GM23248 (cell line): ENCODE measurements around the gene PRELP. TPM values are rescaled to one million over a fixed set of nuclear protein-coding genes. Genes with fewer than 3 reads are reported as not detected.

Source experiments
- DNase-seq: peaks from one replicate; pipeline ENCODE4 v3.0.0-alpha.2; 2015
- H2AFZ ChIP-seq: fragments of 200-600 bp; sonication (generic); 2 replicates; pipeline ENCODE4 v1.6.1; 2016; ENCODE audit warnings: antibody characterized with exemption
- H3F3A ChIP-seq: fragments of 200-600 bp; sonication (generic); 2 replicates; pipeline ENCODE4 v1.6.1; 2016; ENCODE audit warnings: mild to moderate bottlenecking, antibody characterized with exemption, mixed run types; ENCODE audit not compliant: insufficient read depth
- H3K27ac ChIP-seq: fragments of 200-600 bp; sonication (generic); 2 replicates; pipeline ENCODE4 v1.5.1; 2016; ENCODE audit warnings: mild to moderate bottlenecking
- H3K27me3 ChIP-seq: fragments of 200-600 bp; sonication (generic); replicated peaks from 2 replicates; pipeline ENCODE4 v1.6.1; 2016; ENCODE audit warnings: mild to moderate bottlenecking; ENCODE audit not compliant: insufficient read depth
- H3K36me3 ChIP-seq: fragments of 200-600 bp; sonication (generic); 2 replicates; pipeline ENCODE4 v1.6.1; 2016; ENCODE audit warnings: low read depth, mild to moderate bottlenecking
- H3K4me1 ChIP-seq: fragments of 200-600 bp; sonication (generic); 2 replicates; pipeline ENCODE4 v1.6.1; 2016; ENCODE audit warnings: mild to moderate bottlenecking; ENCODE audit not compliant: insufficient read depth
- H3K4me2 ChIP-seq: fragments of 200-600 bp; sonication (generic); one replicate; pipeline ENCODE4 v1.6.1; 2016; ENCODE audit warnings: mild to moderate bottlenecking; ENCODE audit not compliant: unreplicated experiment
- H3K4me3 ChIP-seq: fragments of 200-600 bp; sonication (generic); 2 replicates; pipeline ENCODE4 v1.5.1; 2016; ENCODE audit warnings: mild to moderate bottlenecking
- H3K79me2 ChIP-seq: fragments of 200-600 bp; sonication (generic); 2 replicates; pipeline ENCODE4 v1.6.1; 2016; ENCODE audit warnings: mild to moderate bottlenecking; ENCODE audit not compliant: insufficient read depth
- H3K9ac ChIP-seq: fragments of 200-600 bp; sonication (generic); 2 replicates; pipeline ENCODE4 v1.6.1; 2016; ENCODE audit warnings: mild to moderate bottlenecking
- H3K9me2 ChIP-seq: fragments of 200-600 bp; sonication (generic); 2 replicates; pipeline ENCODE4 v1.6.1; 2016; ENCODE audit warnings: mixed run types, mild to moderate bottlenecking, moderate library complexity; ENCODE audit not compliant: insufficient read depth
- H3K9me3 ChIP-seq: fragments of 200-600 bp; sonication (generic); one replicate; pipeline ENCODE4 v1.6.1; 2017; ENCODE audit warnings: low read depth
- H4K20me1 ChIP-seq: fragments of 200-600 bp; sonication (generic); 2 replicates; pipeline ENCODE4 v1.6.0; 2016; ENCODE audit not compliant: insufficient read depth
- EZH2 ChIP-seq: fragments of 200-600 bp; sonication (generic); IDR thresholded peaks from 2 replicates; pipeline ENCODE4 v1.6.1; 2018; ENCODE audit warnings: antibody characterized with exemption, mild to moderate bottlenecking; ENCODE audit not compliant: insufficient read depth, poor library complexity, severe bottlenecking
- EZH2phosphoT487 ChIP-seq: fragments of 200-600 bp; sonication (generic); IDR thresholded peaks from 2 replicates; pipeline ENCODE4 v1.6.1; 2018; ENCODE audit warnings: antibody characterized with exemption, moderate library complexity, mild to moderate bottlenecking, low read depth; ENCODE audit not compliant: insufficient read depth
- WGBS, 2 experiments: methylation state at CpG; one replicate each; pipeline ENCODE4 v1.1.6; 2015 to 2017; ENCODE audit warnings: low lambda C conversion rate in 2 of 2, low coverage in 1 of 2; ENCODE audit errors: missing lambda C conversion rate in 2 of 2; 5-methylcytosine and 5-hydroxymethylcytosine counted together
- in situ Hi-C: fragments of 300-500 bp; cut with MboI; formaldehyde crosslinking; loops from 2 replicates; pipeline ENCODE4 v1.15.0; 2020
- polyA plus RNA-seq: library from polyadenylated mRNA; unstranded; fragments of >200 nt; fragmentation: Nextera tagmentation; extraction: Ambion mirVana; gene quantifications from 2 replicates; pipeline ENCODE4 v1.2.1, GENCODE V29; 2016
- total RNA-seq: library from RNA; depleted of rRNA; stranded (reverse); fragments of >200 nt; shearing (Covaris generic); gene quantifications from 2 replicates; pipeline ENCODE4 v1.2.3, GENCODE V29; 2014

PRELP gene
- total and polyA plus RNA-seq, 2 experiments from 2014 or later = 0.32 to 1.6 TPM

DNA sequence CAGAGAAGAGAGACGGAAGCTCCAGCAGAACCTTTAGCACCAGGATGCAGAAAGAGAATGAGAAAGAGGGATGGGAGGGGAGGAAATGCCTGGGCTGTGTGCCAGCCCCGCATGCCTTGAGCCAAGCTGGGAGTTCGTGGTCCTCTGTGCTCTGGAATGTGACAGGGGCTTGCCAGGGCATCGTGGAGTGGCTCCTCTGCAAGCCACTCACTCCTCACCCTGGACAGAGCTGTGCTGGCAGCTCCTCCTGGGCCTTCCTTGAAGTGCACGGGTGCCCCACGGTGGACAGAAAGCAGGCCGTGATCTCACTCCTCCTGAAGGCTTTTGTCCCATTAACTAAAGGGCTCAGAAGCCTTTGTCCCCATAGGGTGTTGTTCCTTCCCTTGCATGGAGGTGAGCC is 34.8 kb upstream of the PRELP start:
- H4K20me1 ChIP-seq = no peaks in the 10 kb centered on the region
- DNase-seq = peak; percentile 84
- H3K4me2 ChIP-seq = no peak overlapping the region

DNA sequence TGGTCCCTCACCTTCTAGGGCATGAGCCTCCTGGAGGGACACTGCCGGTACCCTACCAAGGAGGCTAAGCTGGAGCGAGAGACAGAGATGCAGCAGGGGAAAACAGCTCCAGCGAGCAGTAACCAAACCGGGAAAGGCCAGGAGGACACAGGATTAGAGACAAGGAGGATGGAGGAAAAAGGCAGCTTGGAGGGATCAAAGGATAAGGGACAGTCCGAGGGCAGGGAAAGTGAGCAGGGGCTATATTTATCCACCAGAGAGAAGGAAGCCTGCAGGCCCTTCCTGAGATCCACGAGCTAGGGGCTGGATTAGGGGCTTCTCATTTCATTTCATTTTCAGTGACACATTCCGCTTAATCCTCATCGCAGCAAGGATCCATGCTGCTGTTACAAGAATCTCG is 33.8 kb upstream of the PRELP start:
- H4K20me1 ChIP-seq = no peaks in the 10 kb centered on the region
- no peaks in the 10 kb centered on the region for H3K27me3 ChIP-seq
- no peak overlapping the region for H3K9ac ChIP-seq
- H3K36me3 ChIP-seq = no peaks in the 10 kb centered on the region
- no peak overlapping the region for H3K4me2 ChIP-seq
- no peaks in the 10 kb centered on the region for H3K9me2 ChIP-seq
- DNase-seq = no peak
- H3F3A ChIP-seq = no peaks in the 10 kb centered on the region
- in situ Hi-C loops = no loop called here
- H3K4me3 ChIP-seq = no peak overlapping the region
- H3K79me2 ChIP-seq = no peaks in the 10 kb centered on the region
- TF ChIP-seq EZH2phosphoT487 = no peak
- TF ChIP-seq EZH2 = no peak
- H3K9me3 ChIP-seq = no peaks in the 10 kb centered on the region
- H3K27ac ChIP-seq = no peak overlapping the region
- peaks cover 29% of the 10 kb centered on the region for H3K4me1 ChIP-seq
- 85 to 89% methylated on average over 9 of the region's 9 CpGs for WGBS, 2 experiments
- H2AFZ ChIP-seq = no peak overlapping the region

More for the DNA sequence above, 34.8 kb upstream of the PRELP start:
- Histone ChIP-seq H3K9me2 (no peaks in the 10 kb centered on the region), H3K4me3 (no peak overlapping the region), H3K27me3 (no peaks in the 10 kb centered on the region), H3K9ac (no peak overlapping the region), H3K9me3 (no peaks in the 10 kb centered on the region), H3K79me2 (no peaks in the 10 kb centered on the region), H3K36me3 (no peaks in the 10 kb centered on the region), H3K27ac (no peak overlapping the region), H3F3A (no peaks in the 10 kb centered on the region), H3K4me1 (peaks cover 29% of the 10 kb centered on the region), H2AFZ (no peak overlapping the region)
- in situ Hi-C loops = no loop called here
- TF ChIP-seq EZH2phosphoT487 (no peak), EZH2 (no peak)
- WGBS, 2 experiments = 9 to 11% methylated on average over 7 of the region's 7 CpGs

DNA sequence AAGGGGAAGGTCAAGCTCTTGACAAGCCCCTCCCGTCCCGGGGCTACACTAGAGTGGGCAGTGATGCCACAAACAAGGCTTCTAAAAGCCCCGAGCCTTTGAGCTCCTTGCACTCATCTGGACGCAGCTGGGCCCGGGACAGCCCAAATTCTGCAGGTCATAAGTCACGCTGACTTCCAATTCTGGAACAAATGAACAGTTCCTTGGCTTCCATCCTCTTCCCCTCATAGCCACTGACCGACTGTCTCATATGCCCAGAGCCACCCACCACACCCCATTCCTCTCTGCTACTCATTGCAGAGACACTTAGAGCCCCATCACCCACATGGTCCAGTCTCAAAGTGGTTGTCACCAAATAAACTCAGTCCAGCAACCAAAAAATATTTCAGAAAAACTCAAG is 32.8 kb upstream of the PRELP start:
- no peak overlapping the region for H3K9ac ChIP-seq
- WGBS, 2 experiments = 25 to 26% methylated on average over 7 of the region's 7 CpGs
- no peaks in the 10 kb centered on the region for H3K9me3 ChIP-seq
- peaks cover 30% of the 10 kb centered on the region for H3K4me1 ChIP-seq
- TF ChIP-seq EZH2 = no peak
- no peak for TF ChIP-seq EZH2phosphoT487
- H3K9me2 ChIP-seq = no peaks in the 10 kb centered on the region
- no peaks in the 10 kb centered on the region for H3K36me3 ChIP-seq
- H3K79me2 ChIP-seq = no peaks in the 10 kb centered on the region
- in situ Hi-C loops = no loop called here
- no peak overlapping the region for H3K4me3 ChIP-seq
- H3K4me2 ChIP-seq = peak overlapping the region; percentile 6
- H4K20me1 ChIP-seq = no peaks in the 10 kb centered on the region
- peak overlapping the region; percentile 52 for H3K27ac ChIP-seq
- peak; percentile 74 for DNase-seq
- H3F3A ChIP-seq = no peaks in the 10 kb centered on the region
- no peak overlapping the region for H2AFZ ChIP-seq
- H3K27me3 ChIP-seq = no peaks in the 10 kb centered on the region

GRCh38 chr1:203443296-203443695 is 32.3 kb upstream of the PRELP start:
- Histone ChIP-seq H3K36me3 (no peaks in the 10 kb centered on the region), H4K20me1 (no peaks in the 10 kb centered on the region), H3K4me3 (no peak overlapping the region), H2AFZ (no peak overlapping the region), H3K9me3 (no peaks in the 10 kb centered on the region), H3K27ac (peak overlapping the region; percentile 52), H3K4me2 (peak overlapping the region; percentile 6), H3F3A (no peaks in the 10 kb centered on the region), H3K27me3 (no peaks in the 10 kb centered on the region), H3K9me2 (no peaks in the 10 kb centered on the region), H3K79me2 (no peaks in the 10 kb centered on the region), H3K4me1 (peaks cover 35% of the 10 kb centered on the region), H3K9ac (no peak overlapping the region)
- in situ Hi-C loops = no loop called here
- 71 to 79% methylated on average over 2 of the region's 2 CpGs for WGBS, 2 experiments
- no peak for DNase-seq
- TF ChIP-seq EZH2phosphoT487 (no peak), EZH2 (no peak)

DNA sequence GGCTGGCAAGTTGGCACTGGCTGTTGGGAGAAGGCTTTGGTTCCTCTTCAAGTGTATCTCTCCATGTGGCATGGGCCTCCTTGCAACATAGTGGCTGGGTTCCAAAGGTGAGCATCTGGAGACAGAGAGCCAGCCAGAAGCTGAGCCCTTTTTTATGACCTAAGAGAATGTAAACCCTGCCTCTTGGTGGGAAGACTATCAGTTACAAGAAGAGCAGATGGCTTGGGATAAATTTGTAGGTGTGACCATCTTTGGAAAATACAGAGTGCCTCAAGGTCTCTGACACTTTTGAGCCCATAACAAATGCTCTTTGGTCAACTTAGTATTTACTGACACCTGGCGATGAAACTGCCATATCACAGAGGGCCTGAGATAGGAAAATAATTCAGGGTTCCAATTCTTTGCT is 31.4 kb upstream of the PRELP start:
- Histone ChIP-seq H3K9me3 (no peaks in the 10 kb centered on the region), H3K4me2 (no peak overlapping the region), H3K9ac (no peak overlapping the region), H3K4me1 (peaks cover 43% of the 10 kb centered on the region), H4K20me1 (no peaks in the 10 kb centered on the region), H3K9me2 (no peaks in the 10 kb centered on the region), H3K79me2 (no peaks in the 10 kb centered on the region), H3K4me3 (no peak overlapping the region), H3K36me3 (no peaks in the 10 kb centered on the region), H3K27ac (no peak overlapping the region), H3K27me3 (no peaks in the 10 kb centered on the region), H2AFZ (no peak overlapping the region), H3F3A (no peaks in the 10 kb centered on the region)
- in situ Hi-C loops = no loop called here
- DNase-seq = peak; percentile 38
- TF ChIP-seq EZH2phosphoT487 = no peak
- no peak for TF ChIP-seq EZH2
- WGBS, 2 experiments = 75 to 88% methylated on average over 1 of the region's 1 CpG
